HuH-7.5 (cell line): ENCODE results near the gene GATA2.

Experiments used
- DNase-seq: peaks from one replicate; pipeline ENCODE4 v3.0.0; 2011; ENCODE audit warnings: low spot score

The GATA2 gene

GRCh38 chr3:128473180-128473519 is 19.9 kb downstream of the GATA2 start:
- DNase-seq, result no peak

- no peak for DNase-seq
Measured at GRCh38 chr3:128472449-128473179, 20.4 kb downstream of the GATA2 start.

GRCh38 chr3:128471720-128472119 is 21.3 kb downstream of the GATA2 start:
- DNase-seq, result no peak

- no peak for DNase-seq
Measured at GRCh38 chr3:128471110-128471509, 21.9 kb downstream of the GATA2 start.

- no peak for DNase-seq
Measured at GRCh38 chr3:128470134-128470899, 22.7 kb downstream of the GATA2 start.

GRCh38 chr3:128469556-128469955 is 23.4 kb downstream of the GATA2 start:
- DNase-seq, result no peak

- DNase-seq, result no peak
Measured at GRCh38 chr3:128468791-128469527, 24.0 kb downstream of the GATA2 start.

- no peak for DNase-seq
Measured at GRCh38 chr3:128468285-128468790, 24.7 kb downstream of the GATA2 start.

- DNase-seq, result no peak
Measured at GRCh38 chr3:128466840-128467541, 26.0 kb downstream of the GATA2 start, which contains the start of gene DNAJB8. Gene DNAJB8 (minus strand): TSS chr3:128466890. CDS start chr3:128463245, 3,645 bp downstream.

- no peak for DNase-seq
Measured at GRCh38 chr3:128464702-128465101, 28.3 kb downstream of the GATA2 start.

- no peak for DNase-seq
Measured at GRCh38 chr3:128464188-128464587, 28.8 kb downstream of the GATA2 start.

GRCh38 chr3:128463771-128464170 is 29.2 kb downstream of the GATA2 start:
- no peak for DNase-seq

GRCh38 chr3:128463354-128463753 is 29.6 kb downstream of the GATA2 start:
- no peak for DNase-seq

GRCh38 chr3:128462931-128463330 is 30.1 kb downstream of the GATA2 start:
- no peak for DNase-seq

- DNase-seq, result no peak
Measured at GRCh38 chr3:128462341-128462910, 30.6 kb downstream of the GATA2 start.

GRCh38 chr3:128461731-128462130 is 31.3 kb downstream of the GATA2 start:
- DNase-seq, result no peak

GRCh38 chr3:128459461-128459820 is 33.6 kb downstream of the GATA2 start:
- no peak for DNase-seq

GRCh38 chr3:128458746-128459460 is 34.1 kb downstream of the GATA2 start:
- DNase-seq, result no peak

GRCh38 chr3:128457937-128458336 is 35.1 kb downstream of the GATA2 start:
- DNase-seq, result no peak

GRCh38 chr3:128456776-128457715 is 36.0 kb downstream of the GATA2 start:
- no peak for DNase-seq
